ENCODE data around the gene EXD3.

The EXD3 gene

DNA sequence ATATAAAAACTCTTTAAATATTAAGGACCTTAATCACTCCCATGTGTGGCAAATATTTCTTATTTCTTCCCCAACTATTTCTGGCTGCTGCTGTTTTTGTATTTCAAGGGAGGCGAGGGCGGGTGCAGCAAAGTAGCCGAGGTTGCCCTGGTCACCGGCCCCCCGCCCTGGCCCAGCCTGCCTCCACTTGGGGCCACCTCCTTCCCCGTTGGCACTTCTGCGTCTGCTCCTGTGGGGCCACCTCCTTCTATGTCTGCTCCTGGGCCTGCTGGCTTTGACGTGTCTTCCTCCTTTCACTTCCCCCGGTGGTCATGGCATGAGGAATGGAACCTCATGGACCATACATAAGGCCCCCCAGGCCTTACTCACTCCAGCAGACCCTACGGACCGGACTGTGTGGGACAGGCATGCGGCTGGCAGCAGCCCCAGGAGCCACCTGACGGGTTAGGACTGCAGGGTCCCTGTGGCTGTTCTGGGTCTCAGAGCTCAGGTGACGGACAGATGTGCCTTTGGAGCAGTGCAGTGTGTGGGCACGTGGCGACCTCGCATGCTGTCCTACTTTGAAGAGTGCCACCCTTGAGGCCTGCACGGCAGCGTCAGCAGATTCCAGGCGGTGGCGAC lies 24.0 kb upstream of the EXD3 start:
- DNase-seq: no peak

DNA sequence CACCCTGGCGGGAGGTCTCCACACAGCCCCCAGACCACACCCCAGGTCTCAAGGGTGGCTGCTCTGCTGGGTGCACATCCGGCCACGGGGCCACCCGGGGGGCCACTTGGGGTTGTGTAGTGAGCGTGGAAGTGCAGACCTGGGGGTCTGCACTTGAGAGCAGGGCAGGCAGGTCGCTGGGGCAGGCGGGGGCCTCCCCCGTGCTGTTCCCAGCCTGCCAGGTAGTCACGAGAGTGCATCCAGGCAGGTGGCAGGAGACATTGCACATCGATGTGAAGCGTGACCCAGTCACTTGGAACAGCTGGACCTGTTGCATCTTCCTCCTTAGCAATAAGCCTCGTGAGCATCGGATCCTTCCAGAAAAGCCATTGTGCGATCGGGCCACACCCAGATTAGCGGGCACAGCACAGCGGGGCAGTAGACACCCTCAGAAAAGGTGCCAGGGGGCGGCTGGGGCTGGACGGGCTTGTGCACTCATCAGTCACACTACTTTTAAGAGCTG lies 23.0 kb upstream of the EXD3 start:
- DNase-seq: no peak

DNA sequence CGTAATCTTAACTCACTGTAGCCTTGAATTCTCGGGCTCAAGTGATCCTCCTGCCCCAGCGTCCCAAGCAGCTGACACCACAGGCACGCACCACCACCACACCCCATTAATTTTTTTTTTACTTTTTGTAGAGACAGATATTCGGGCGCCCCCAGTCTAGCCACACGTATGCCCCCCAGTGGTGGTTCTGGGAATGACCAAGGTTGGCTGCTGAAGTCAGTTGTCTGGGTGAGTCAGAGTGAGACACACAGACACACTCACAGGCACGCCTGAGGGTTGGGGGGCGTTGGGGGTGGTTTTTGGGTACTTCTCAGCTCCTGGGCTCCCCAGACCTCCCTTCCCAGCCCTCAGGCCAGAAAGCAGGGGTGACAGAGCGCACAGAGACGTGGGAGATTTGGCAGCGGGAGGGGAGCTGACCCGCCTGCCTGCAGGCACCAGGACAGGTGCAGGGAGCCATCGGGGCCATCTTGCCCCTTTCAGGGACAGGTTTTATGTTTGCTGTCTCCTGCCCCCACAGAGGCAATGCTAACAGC lies 22.4 kb upstream of the EXD3 start:
- no peak for DNase-seq

DNA sequence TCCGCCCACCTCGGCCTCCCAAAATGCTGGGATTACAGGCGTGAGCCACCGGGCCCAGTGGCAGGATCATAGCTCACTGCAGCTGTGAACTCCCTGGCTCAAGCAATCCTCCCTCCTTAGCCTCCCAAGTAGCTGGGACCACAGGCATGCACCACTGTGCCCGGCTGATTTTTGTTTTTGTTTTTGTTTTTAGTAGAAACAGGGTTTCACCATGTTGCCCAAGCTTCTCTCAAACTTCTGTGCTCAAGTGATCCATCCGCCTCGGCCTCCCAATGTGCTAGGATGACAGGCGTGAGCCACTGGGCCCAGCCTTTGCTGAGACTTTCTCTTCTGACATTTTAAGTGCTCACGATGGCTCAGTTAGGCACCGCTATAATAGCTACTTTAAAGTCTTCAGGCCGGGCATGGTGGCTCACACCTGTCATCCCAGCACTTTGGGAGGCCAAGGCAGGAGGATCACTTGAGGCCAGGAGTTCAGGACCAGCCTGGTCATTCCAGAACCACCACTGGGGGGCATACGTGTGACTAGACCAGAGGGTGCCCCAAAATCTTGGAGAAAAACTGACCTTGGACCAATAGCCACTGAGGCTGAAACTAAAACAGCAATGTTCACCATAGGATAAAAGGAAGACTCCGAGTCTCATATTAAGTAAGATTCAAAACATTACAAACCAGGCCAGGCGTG lies 21.3 kb upstream of the EXD3 start:
- DNase-seq: no peak

DNA sequence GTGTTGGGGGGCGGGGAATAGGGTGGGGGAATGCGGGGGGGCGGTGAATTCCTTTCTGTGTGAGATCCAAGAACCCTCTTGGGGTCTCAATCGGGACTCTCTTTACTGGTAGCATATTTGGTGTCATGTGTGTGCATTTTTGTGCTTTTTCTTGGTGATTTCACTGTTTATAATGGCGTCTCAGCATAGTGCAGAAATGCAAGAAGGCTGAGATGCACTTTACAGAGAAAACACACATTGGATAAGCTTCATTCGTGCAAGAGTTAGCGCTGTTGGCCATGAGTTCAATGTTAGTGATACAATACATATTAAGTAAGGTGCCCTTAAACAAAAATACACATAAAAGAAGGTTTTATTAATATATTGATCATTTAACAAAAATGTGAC lies 19.0 kb upstream of the EXD3 start:
- no peak for DNase-seq

DNA sequence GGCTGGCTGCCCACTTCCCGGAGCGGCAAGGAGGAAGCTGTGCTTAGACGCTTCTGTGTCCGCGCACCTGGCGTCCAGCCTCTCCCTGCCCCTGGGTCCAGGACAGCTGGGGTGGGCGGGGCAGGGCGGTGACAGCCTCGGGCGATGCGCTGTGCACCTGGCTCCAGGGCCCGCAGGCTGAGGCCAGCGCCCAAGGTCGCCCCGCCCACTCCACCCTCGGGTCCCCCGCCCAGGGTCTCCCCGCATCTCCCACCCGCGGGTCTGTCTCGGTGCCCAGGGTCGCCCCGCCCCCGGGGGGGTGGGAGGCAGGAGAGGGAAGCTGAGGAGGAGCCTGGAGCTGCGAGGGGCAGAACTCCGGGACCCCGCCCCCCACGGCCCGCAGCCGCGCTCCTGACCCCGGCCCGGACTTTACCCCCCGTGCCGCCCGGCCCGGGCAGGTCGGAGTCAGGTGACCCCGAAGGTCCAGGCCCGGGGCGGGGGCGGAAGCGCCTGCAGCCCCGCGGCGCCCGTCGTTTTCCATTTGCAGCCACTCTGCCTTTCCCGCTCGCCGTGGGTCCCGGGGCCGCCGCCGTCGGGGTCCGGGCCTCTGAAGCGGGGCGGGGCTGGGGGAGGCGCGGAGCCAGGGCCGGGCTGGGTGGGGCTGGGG lies 18.4 kb upstream of the EXD3 start, which contains the start of gene ENTPD8:
ENTPD8 (minus strand) TSS at position 69 of the 646 bp plus-strand sequence. CDS start 3,072 bp downstream, outside the sequence.
- DNase-seq: no peak

DNA sequence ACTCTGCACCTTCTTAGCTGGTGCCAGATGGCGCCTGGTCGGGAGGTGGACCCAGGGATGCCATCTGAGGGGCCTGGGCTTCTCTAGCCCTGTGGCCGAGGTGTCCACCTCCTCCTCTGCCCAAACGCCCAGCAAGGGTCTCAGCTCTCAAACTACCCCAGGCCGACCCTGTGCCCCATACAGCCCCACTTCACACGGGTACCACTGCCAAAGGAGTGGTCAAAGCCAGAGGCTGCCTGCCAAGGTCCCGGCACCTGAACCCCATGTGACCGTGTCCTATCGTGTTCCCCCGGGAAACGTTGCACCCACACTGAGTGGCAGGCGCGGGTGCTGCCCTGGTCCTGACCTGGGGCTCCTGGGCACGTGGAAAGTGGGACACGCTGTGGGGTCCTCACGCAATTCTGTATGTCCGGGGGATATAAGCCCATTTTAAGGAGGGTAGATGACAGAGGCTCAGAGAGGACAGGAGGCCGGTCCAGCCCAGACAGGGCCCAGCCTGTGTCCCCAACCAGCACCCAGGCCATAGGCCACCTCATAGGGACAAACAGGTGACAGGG lies 16.3 kb upstream of the EXD3 start:
- no peak for DNase-seq

DNA sequence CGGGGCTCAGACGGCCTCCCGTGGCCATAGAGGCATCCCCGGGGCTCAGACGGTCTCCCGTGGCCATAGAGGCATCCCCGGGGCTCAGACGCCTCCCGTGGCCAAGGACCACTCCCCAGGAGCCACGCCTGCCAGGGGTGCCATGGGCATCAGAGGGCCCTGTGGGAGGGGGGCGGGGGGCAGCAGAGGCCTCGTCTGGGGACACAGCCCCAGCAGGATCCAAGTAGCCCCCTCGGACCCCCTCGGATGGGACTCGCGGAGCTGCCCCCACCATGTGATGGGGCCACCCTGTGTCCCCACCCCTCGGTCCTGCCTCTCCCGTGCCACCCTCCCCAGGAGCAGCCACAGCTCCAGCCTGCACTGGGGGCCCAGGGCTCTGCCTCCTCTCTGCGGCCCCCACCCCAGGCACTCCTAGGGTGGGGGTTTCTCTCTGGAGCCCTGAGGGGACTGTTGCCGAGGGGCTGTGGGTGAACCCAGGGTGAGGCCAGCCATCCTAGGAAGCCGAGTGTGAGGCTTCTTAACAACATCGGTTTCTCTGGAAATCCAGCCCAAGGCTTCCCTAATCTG lies 15.7 kb upstream of the EXD3 start:
- no peak for DNase-seq

DNA sequence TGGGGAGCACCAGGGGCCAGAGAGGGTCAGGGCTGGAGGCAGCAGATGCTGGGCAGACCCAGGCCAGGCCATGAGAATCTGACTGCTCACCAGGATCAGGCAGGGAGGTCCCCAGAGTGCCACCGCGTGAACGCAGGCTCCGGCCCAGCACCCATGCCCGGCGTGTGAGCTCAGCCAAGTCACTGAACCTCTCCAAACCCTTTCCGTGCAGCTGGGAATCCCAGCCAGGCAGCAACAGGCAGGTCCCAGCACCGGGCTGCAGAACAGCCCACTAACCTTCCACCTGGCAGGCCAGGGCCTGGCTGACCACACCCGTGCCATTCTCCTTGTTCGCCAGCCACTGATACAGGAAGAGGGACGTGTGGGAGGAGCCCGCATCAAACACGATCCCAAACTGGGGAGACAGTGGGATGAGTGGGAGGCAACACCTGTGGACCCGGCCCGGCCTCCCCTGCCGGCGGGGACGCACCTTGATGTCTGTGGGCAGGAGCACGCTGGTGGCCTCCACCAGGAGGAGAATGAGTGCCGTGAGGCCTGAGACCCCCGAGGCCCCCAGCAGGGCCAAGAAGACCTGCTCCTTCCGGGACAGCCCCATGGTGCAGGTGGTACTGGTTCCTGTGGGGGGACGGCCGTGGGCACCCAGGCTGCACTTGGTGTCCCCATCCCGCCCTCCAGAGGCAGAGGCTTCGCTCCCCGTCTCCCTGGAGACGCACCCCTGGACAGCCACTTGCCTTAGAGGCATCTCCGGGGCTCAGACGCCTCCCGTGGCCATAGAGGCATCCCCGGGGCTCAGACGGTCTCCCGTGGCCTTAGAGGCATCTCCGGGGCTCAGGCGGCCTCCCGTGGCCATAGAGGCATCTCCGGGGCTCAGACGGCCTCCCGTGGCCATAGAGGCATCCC lies 15.0 kb upstream of the EXD3 start:
- DNase-seq: no peak

DNA sequence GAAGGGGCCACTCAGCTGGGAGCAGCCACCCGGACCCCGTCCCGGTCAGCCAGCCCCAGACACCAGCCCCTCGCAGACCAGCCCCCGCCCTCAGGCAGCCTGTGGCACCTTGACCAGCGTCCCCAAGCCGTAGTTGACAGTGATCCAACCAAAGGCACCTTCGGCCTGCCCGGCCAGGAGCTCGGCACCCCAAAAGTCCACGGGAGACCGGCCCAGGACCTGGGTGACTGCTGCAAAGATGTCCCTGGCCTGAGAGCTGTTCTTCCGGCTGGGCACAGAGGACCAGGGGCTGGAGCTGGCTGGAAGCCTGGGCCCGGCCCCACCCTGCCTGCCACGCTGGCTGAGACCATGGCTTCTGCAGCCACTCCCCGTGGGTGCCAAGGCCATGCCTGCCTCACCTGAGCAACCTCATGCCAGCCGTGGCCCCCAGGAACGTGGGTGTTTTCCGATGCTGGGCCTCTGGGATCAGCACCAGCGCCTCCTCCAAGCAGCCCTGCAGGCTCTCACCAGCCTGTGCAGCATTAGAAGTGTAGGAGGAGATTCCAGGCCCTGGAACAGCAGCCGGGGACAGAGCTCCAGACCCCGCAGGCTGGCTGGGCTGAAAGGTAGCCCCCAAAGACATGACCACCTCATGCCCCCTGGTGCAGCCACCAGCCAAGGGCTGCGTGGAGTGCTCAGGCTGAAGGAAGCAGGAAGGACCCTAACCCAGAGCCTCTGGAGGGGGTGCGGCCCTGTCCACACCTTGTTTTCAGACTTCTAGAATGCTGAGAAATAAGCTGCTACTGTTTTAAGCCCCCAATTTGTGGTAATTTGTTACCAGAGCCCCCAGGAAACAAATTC lies 14.0 kb upstream of the EXD3 start:
- DNase-seq: no peak

DNA sequence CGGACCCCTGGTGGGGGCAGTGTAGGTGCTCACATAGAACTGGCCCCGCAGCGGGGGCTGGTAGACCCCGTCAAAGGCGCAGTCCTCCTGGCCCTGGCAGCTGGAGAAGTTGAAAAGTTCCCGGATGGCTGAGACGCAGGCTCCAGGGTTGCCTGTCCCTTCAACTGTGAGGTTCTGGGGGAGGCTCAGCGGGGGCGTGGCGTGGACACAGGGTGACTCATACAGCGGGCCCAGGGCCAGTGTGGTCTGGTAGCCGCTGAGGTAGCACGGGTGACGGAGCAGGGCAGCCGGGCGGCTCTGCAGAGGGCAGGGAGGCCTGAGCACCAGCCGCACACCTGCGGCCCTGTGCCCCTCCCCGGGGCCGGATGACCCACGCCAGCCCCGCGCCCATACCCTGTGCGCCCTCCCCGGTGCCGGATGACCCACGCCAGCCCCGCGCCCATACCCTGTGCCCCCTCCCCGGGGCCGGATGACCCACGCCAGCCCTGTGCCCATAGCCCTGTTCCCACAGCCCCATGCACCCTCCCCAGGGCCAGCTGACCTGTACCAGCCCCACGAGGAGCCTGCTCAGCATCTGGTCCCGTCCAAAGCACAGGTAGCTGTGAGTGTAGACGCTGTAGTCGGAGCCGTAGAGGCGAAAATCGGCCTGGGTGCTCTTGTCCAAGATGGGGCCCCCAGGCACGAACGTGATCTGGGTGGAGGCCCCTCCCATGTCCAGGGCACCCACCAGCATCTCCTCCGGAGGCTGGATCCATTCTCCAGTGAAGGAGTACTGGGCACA lies 13.2 kb upstream of the EXD3 start:
- DNase-seq: no peak

DNA sequence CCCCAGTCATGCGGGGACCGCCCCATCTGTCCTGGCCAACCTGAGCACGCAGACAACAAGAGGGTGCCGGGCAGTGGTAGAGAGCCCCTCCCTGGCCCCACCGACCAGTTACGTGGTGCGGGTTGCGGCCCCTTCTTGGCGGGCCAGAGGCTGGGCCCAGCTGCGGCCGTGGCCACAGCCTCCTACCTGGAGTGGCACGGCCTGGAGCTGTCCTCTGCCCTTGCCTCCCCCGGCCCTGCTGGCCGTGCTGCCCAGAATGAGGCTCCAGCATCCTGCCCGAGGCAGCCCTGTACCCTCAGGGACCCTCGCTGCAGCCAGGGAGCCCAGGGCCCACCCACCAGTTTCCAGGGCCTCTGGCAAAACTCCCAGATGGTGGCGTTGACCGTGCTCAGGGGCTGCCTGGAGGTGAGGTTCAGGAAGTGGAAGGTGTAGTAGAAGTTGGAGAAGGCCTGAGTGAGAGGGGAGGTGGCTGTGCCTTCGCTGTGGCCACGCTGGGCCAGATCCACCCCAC lies 12.5 kb upstream of the EXD3 start:
- DNase-seq: no peak

DNA sequence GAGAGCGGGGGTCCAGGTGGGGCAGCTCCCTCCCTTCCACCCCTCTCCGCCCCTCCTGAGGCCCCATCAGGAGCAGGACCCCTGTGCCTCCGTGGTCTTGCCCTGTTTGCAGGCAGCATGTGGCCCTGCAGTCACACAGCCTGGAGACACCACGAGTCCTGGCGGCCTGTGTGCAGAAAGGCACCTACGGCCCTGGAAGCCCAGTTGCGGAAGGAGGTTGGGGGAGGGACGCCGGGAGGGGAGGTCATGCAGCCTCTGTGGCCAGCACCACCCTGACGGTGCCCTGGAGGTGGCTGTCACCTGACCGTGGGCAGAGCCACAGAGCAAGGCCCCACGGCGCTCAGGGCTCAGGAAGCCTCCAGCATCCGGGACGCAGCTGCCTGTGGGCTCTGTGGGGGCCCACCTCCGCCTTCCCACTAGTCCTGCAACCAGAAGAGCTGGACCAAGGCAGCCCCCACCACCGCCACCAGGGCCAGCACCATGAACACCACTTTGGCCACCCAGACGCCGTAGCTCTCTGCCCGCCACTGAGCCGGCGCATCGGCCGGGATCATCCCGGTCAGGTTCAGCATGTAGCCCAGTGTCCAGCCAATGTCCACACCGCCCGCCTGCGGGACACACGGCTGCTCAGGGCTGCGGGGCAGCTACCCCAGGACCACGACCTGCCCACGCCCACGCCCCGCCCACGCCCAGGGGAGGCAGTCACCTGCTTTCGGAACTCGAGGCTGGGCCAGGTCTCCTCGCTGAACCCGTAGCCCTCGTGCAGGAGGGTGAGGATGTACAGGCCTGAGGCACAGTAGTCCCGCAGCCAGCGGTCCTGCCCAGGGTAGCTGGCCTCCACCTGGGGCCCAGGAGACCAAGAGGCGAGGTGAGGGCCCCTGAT lies 11.8 kb upstream of the EXD3 start:
- DNase-seq: no peak

DNA sequence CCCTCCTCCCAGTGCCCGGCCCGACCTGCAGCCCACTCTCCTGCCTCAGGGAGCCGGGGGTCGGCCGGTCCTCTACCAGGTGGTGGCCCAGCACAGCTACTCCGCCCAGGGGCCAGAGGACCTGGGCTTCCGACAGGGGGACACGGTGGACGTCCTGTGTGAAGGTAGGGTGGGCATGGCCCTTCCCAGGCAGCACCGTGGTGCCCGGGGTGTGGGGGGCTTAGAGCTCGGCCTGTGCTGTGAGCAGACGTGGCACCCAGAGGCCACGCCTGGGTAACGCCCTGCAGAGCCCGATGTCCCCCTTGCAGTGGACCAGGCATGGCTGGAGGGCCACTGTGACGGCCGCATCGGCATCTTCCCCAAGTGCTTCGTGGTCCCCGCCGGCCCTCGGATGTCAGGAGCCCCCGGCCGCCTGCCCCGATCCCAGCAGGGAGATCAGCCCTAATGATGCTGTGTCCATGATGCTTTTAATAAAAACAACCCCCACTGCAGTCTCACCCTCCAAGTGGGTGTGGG lies 11.0 kb upstream of the EXD3 start:
- DNase-seq: no peak

DNA sequence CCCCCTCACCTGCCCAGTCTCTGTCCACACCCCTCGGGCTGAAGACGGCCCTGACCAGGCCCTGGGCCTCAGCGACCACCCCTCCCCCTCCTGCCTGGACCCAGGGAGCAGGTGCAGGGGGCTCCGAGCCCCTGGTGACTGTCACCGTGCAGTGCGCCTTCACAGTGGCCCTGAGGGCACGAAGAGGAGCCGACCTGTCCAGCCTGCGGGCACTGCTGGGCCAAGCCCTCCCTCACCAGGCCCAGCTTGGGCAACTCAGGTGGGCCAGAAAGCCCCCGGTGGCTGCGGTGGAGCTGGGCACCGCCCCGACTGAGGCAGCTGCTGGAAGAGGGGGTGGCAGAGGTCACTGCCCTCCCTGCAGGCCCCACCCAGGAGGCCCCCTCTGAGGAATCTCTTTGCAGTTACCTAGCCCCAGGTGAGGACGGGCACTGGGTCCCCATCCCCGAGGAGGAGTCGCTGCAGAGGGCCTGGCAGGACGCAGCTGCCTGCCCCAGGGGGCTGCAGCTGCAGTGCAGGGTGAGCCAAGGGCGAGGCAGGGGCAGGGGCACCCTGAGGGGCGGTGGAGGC lies 10.5 kb upstream of the EXD3 start:
- DNase-seq: no peak

DNA sequence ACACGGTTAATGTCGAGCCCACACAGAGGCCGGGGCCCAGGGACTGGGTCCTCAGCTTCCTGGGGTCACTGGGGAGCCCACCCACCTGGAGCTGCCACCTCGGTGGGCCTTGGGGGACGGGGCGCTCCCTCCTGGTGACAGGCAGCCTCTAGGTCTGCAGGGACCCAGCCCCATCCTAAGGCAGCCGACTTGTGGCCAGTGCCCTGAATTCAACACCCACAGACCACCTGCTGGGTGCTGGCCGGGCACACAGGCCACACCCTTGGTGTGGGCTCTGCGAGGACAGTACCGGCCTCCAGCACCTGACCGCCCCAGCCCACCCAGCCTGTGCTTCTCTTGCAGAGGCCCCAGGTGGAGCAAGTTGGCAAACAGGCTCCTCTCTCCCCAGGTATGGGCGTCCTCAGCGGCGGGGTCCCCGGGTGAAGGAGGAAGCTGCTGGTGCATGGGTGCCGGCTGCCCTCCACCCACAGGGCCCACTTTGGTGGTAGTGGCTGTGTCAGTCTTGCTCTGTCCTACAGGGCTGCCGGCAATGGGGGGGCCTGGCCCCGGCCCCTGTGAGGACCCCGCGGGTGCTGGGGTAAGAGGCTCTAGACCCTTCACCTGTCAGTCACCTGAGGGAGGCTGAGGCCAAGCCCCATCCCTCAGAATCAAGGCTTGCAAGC lies 9.9 kb upstream of the EXD3 start:
- no peak for DNase-seq

DNA sequence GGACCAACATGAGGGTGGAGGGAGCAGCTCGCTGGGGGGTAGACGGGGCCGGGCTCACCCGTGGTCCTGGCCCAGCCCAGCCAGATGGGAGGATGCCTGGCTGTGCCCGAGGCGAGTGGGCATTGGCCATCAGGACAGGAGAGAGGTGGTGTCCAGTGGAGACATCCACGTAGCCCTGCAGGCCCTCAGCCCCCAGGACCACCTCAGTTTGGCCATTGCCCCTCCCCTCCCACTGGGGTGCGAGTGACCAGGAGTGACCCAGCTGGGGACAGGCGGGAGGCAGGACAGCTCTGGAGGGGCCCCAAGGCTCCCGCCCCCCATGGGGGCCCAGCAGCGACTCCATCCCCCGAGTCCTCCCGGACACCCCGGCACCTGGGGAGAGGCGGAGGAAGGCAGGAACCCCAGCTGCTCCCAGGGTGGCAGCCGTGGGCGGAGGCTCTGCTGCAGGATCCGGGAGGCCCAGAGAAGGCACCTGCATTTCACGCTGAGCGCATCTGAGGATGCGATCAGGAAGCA lies 8.5 kb upstream of the EXD3 start:
- no peak for DNase-seq

Data from DMS 273 treated with DMSO at 0.1 percent for 48 hours (cell line).